ENCODE data around the gene SLC49A3. TPM values are rescaled to one million over a fixed set of nuclear protein-coding genes. Genes with fewer than 3 reads are reported as not detected.

Gene SLC49A3
- total and polyA plus RNA-seq, 2 of the 13 experiments (the other 11 are each of a cell fraction or from before 2014, with no cell fraction given), result 0.07 to 0.17 TPM

DNA sequence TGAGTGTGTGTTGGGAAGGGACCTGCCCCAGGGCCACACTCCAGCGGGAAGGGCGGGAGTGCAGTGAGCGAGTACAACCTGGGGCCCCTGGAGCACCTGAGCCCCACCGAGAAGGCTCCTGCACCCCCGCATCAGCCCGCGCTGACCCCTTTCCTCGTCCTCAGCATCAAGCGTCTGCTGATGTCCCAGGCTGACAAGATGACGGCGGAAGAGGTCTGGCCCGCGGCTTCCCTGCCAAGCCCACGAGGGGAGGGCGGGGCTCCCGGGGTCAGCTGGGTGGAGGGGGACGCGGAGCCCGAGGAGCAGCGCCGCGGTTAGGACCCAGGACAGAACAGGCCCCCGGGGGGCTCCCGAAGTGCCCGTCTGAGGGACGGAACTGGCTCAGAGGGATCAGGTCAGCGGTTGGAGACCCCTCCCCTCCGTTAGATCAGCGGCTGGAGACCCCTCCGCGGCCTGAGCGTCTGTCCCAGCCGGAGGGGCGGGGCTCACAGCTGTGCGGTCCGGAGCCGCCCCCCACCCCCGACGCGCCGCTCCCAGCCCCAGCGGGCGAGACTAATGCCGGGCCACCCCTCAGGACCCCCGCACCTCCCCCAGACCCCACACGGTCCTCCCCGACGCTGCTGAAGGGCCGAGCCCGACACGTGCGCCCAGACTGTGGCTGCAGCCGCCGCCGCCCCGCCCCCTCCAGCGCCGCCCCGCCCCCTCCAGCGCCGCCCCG lies 7.9 kb downstream of the SLC49A3 start (continued):
- TF ChIP-seq, protein P1, sequence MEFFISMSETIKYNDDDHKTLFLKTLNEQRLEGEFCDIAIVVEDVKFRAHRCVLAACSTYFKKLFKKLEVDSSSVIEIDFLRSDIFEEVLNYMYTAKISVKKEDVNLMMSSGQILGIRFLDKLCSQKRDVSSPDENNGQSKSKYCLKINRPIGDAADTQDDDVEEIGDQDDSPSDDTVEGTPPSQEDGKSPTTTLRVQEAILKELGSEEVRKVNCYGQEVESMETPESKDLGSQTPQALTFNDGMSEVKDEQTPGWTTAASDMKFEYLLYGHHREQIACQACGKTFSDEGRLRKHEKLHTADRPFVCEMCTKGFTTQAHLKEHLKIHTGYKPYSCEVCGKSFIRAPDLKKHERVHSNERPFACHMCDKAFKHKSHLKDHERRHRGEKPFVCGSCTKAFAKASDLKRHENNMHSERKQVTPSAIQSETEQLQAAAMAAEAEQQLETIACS (CRISPR knock-in tag; IDR thresholded peaks at IDR 0.05), result no peak
- TF ChIP-seq TARDBP (CRISPR knock-in tag; IDR thresholded peaks at IDR 0.05) (no peak), ATRX (CRISPR knock-in tag; IDR thresholded peaks at IDR 0.05; ENCODE audit: borderline replicate concordance) (no peak), DNMT1 (CRISPR knock-in tag; IDR thresholded peaks at IDR 0.05) (no peak), HMG20A (CRISPR knock-in tag; IDR thresholded peaks at IDR 0.05; ENCODE audit: borderline replicate concordance) (no peak), BHLHE40 (IDR thresholded peaks at IDR 0.05; ENCODE audit: low read length) (0 out of 2 replicates have a peak, but pooled peaks have one; percentile 11)
- TF ChIP-seq, protein P2, sequence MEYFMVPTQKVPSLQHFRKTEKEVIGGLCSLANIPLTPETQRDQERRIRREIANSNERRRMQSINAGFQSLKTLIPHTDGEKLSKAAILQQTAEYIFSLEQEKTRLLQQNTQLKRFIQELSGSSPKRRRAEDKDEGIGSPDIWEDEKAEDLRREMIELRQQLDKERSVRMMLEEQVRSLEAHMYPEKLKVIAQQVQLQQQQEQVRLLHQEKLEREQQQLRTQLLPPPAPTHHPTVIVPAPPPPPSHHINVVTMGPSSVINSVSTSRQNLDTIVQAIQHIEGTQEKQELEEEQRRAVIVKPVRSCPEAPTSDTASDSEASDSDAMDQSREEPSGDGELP (IDR thresholded peaks at IDR 0.05; ENCODE audit: borderline replicate concordance, low read depth), result peak; percentile 17; the same call in 1 of the 2 replicates
- TF ChIP-seq, protein P3, sequence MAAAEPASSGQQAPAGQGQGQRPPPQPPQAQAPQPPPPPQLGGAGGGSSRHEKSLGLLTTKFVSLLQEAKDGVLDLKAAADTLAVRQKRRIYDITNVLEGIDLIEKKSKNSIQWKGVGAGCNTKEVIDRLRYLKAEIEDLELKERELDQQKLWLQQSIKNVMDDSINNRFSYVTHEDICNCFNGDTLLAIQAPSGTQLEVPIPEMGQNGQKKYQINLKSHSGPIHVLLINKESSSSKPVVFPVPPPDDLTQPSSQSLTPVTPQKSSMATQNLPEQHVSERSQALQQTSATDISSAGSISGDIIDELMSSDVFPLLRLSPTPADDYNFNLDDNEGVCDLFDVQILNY (CRISPR knock-in tag; conservative IDR thresholded peaks at IDR 0.05), result no peak
- TF ChIP-seq, protein P4, sequence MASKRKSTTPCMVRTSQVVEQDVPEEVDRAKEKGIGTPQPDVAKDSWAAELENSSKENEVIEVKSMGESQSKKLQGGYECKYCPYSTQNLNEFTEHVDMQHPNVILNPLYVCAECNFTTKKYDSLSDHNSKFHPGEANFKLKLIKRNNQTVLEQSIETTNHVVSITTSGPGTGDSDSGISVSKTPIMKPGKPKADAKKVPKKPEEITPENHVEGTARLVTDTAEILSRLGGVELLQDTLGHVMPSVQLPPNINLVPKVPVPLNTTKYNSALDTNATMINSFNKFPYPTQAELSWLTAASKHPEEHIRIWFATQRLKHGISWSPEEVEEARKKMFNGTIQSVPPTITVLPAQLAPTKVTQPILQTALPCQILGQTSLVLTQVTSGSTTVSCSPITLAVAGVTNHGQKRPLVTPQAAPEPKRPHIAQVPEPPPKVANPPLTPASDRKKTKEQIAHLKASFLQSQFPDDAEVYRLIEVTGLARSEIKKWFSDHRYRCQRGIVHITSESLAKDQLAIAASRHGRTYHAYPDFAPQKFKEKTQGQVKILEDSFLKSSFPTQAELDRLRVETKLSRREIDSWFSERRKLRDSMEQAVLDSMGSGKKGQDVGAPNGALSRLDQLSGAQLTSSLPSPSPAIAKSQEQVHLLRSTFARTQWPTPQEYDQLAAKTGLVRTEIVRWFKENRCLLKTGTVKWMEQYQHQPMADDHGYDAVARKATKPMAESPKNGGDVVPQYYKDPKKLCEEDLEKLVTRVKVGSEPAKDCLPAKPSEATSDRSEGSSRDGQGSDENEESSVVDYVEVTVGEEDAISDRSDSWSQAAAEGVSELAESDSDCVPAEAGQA (IDR thresholded peaks at IDR 0.05; ENCODE audit: low read depth), result 0 out of 2 replicates have a peak, but pooled peaks have one; percentile 5
- TF ChIP-seq, protein P4 (CRISPR knock-in tag; IDR thresholded peaks at IDR 0.05; ENCODE audit: borderline replicate concordance), result no peak
- TF ChIP-seq, protein P5, sequence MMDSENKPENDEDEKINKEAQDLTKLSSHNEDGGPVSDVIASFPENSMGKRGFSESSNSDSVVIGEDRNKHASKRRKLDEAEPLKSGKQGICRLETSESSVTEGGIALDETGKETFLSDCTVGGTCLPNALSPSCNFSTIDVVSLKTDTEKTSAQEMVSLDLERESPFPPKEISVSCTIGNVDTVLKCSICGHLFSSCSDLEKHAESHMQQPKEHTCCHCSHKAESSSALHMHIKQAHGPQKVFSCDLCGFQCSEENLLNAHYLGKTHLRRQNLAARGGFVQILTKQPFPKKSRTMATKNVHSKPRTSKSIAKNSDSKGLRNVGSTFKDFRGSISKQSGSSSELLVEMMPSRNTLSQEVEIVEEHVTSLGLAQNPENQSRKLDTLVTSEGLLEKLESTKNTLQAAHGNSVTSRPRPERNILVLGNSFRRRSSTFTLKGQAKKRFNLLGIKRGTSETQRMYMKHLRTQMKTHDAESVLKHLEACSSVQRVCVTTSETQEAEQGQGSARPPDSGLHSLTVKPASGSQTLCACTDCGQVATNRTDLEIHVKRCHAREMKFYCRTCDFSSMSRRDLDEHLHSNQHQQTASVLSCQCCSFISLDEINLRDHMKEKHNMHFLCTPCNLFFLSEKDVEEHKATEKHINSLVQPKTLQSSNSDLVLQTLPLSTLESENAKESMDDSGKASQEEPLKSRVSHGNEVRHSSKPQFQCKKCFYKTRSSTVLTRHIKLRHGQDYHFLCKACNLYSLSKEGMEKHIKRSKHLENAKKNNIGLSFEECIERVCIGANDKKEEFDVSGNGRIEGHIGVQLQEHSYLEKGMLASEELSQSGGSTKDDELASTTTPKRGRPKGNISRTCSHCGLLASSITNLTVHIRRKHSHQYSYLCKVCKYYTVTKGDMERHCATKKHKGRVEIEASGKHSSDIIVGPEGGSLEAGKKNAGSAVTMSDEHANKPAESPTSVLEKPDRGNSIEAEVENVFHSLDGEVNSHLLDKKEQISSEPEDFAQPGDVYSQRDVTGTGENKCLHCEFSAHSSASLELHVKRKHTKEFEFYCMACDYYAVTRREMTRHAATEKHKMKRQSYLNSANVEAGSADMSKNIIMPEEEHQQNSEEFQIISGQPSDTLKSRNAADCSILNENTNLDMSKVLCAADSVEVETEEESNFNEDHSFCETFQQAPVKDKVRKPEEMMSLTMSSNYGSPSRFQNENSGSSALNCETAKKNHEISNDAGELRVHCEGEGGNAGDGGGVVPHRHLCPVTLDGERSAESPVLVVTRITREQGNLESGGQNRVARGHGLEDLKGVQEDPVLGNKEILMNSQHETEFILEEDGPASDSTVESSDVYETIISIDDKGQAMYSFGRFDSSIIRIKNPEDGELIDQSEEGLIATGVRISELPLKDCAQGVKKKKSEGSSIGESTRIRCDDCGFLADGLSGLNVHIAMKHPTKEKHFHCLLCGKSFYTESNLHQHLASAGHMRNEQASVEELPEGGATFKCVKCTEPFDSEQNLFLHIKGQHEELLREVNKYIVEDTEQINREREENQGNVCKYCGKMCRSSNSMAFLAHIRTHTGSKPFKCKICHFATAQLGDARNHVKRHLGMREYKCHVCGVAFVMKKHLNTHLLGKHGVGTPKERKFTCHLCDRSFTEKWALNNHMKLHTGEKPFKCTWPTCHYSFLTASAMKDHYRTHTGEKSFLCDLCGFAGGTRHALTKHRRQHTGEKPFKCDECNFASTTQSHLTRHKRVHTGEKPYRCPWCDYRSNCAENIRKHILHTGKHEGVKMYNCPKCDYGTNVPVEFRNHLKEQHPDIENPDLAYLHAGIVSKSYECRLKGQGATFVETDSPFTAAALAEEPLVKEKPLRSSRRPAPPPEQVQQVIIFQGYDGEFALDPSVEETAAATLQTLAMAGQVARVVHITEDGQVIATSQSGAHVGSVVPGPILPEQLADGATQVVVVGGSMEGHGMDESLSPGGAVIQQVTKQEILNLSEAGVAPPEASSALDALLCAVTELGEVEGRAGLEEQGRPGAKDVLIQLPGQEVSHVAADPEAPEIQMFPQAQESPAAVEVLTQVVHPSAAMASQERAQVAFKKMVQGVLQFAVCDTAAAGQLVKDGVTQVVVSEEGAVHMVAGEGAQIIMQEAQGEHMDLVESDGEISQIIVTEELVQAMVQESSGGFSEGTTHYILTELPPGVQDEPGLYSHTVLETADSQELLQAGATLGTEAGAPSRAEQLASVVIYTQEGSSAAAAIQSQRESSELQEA (CRISPR knock-in tag; IDR thresholded peaks at IDR 0.05; ENCODE audit: not compliant biosample characterization), result no peak
